Pulmonary artery endothelial cell (primary cell): ENCODE data around the gene SLAMF9. TPM values are rescaled to one million over a fixed set of nuclear protein-coding genes. Genes with fewer than 3 reads are reported as not detected.

Source experiments
- DNase-seq: peaks from one replicate; pipeline ENCODE4 v3.0.0-alpha.2; 2011; ENCODE audit warnings: low read depth, low spot score
- total RNA-seq: library from RNA; depleted of rRNA; stranded (reverse); fragments of >200 nt; gene quantifications from 2 replicates; pipeline ENCODE4 v1.2.3, GENCODE V29; 2014

The SLAMF9 gene
- total RNA-seq, 1 donor from 2014 or later, result not detected

DNA sequence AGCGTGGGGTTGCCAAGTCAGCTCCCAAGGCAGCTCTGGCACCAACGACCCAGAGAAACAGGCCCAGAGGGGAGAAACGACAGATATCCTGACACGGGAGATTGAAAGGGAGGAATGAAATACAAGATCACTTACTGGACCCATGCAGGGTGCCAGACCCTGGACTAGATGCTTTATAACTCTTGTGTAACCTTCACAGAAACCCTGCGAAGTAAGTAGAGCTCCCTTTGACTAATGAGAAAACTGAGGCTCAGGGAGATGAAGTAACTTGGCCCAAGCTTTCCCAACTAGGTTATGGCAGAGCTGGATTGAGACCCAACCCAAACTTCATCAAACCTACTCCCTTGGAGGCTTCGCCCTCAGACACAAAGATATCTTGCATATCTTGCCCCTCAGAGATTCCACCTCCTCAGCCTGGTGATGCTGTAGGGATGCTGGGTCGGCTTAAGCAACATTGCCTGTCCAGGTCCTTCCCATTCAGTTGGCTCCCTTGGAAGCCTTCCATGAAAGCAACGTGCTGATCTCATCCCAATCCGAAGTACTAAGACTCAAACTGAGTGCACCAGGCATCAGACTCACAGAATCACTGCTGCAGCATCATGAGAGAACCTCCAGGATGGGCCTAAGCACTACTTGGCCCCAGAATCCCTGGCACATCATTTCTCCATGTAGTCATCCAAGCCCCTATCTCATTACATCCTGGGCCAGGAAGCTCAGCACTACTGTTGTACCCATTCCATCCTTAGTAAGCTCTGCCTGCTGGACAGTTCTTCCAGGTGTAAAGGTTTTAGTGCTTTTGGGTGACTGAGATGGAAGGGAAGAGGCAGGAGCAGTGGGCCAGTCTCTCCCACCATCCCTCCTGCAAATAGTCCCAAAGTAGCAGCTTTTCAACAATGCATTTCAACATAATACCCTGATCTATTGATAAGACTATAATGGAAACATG is 7.5 kb downstream of the SLAMF9 start:
- no peak for DNase-seq

DNA sequence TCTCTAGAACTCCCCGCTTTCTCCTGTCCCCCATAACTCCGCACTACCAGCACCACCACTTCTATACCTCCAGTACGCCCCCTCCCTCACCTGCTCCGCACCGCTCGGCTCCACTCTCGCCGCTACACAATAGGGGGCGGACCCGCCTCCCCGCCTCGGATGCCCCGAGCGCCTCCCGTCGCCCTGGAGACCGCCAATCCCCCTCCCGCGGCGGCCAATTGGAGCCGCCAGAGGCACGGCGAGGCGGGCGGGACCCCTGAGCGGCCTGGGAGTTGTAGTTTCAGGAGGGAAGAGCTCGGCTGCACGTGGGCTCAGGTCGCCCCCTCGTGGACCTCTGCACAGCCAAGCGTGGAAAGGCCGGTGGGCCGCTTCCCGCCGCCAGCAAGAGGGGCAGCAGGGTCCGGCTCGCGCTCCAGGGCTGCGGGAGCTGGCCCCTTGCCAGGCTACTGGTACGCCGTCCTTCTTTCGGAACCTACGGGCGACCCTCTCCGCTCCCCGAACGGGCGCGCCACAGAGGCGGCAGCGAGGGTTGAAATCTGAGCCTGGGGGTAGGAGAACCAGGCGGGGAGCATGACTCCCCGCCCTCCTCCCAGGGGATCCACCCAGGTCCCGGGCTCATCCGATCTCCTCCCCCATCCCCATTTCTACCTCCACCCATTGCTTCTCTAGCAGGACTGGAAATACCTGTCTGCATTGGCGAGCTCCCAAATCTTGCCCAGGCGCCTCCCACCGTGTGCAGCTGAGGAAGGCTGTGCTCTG is 8.4 kb downstream of the SLAMF9 start, which contains the start of gene IGSF9:
TSS of gene IGSF9 (minus strand) at position 131 of the 759 bp plus-strand sequence. CDS start 2,159 bp downstream, outside the sequence.
- no peak for DNase-seq

DNA sequence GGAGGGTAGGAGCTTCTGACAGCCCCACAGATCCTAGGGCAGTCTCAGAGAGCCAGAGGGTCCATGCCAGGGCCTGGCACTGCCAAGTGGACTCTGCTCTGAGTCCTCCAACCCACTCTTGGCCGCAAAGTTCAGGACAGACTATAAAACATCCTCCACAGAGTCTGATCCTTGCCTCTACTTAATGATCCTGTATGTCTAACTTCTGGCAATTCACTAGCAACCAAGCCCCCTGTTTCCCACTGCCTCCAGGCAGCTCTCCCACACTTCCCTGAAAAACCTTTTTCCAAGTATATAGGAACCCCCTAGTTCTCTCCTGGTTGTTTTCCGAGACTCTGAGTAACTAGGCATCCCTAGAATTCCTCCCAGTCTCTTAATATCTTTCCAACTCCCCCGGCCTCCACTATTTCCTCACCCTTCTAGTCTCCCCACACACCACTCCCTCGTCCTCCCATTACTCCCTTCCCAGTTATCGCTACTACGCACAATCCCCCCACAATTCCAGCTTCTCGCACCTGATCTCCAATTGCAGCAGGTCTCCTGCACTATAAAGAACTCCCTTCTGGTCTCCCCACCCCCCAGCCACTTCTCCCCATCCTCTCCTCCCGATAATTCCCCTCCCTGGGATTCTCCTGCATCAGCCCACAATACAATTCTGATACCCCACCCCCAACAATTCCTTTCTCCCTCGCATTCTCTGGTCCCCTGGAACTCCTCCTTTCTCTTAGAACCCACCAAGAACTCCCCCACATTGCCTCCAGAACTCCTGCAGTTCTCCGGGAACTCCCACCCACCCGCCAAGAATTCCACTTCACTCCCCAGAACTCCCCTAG is 9.2 kb downstream of the SLAMF9 start:
- no peak for DNase-seq

DNA sequence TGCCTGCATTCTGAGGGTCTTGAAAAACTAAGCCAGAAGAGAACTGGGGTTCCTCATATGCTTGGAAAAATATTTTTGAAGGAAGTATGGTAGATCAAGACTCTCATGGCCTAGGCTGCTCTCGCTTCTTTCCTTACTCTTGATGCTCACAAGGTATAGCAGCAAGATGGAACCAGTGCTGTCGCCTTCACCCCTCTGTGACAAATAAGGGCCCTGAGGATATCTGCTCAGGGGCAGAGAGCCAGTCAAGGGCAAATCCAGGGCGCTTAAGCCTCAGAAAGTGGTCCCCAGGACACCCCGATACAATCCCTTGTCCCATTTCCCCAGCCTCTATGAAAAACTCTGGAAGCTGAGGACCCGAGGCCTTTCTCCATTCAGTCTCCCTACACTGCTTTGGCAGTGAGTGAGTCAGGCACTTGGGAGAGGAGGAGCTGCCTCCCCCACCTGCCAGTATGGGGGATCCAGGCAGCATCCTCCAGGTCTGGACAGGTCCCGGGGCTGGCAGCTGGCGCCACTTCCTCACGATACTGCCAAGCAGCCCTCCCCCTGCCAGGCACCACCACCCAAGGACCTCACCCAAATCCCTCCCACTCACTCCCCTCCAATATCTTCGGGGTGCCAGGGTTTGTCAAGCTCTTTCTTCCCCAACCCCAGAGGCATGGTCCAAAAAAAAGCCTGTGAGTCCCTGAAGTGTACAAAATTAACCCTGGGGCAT is 10.0 kb downstream of the SLAMF9 start:
- no peak for DNase-seq

DNA sequence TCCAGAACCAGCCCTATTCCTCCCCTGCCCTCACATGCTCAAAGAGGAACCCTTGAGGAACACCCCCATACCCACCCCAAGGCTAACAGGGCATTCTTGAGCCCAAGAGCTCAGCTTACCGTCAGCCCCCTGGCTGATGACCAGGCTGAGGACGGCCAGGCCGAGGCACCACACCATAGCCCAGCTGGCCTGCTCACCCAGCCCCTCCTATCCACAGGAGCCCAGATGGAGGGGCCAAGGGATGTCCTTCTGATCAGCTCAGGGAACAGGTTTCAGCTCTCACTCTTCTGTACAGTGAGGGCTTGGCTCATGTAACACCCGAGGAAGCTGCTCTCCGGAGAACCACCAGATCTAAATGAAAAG is 10.8 kb downstream of the SLAMF9 start:
- no peak for DNase-seq

DNA sequence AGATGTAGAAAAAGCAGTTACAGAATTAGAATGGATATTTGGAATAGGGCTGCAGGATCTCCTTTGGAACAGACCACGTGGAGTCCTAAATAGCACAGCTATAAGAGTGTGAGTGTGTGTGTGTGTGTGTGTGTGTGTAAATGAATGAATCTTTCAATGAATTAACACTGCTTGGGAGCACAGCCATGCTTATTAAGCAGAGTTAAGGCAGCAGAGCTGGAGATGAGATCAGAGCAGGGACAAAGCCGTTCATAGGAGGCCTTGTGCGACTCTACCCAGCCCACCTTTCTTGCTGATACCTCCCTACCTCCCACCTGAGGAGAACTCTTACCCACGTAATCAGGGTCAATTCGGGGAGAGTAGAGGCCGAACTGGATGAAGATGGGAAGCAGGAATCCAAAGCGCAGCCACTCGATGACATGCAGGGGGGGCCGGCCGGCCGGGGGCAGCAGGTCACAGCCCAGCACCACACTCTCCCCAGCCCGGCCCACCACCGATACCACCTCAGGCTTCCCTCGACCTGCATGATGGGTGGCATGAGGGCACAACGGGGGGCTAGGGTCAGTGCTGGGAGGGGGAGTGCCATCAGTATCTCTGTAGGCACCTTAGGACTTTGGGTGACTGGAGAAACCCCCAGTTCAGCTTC is 11.3 kb downstream of the SLAMF9 start:
- no peak for DNase-seq

DNA sequence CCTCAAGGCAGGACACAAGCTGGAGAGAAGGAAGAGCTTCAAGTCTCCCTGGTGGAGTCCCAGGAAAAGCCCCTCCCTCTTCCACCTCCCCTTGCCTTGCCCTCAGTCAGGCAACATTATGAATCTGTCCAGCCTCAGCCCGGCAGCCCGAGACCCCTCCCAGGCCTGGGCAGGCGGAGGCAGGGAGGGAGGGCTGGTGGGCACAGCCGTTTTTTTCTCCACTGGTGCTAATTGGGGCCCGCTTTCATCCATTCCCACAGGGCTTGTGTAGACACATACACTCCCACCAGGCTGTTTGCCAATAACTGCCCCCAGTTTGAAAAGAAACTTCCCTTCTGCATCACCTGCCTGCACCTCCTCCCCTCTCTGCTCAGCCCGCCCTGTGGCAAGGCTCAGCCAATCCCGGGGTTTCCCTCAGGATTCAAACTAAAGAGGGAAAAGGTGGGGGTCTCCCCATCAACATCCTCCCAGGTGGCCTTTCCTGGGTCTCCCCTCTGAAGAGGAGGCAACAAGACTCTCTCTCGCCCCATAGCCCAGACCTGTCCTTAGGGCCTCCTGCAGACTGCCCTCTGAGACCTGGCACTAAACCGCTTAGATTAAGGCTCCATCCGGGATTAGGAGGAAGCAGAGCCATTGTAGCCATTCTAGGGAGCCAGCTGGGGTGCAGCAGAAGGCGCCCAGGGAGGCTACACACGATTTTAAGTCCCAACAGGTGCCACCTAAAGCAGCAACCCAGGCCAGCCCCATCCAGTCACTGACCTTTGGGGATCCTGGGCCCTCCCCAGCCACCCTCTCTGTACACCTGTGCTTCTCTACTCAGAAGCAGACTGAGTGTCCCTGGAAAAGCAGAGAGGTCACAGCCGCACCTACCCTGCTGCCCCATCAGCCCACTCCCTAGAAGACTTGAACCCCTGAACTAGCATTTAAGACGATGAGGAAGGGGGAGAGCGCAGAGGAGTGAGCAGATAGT is 12.2 kb downstream of the SLAMF9 start:
- no peak for DNase-seq

DNA sequence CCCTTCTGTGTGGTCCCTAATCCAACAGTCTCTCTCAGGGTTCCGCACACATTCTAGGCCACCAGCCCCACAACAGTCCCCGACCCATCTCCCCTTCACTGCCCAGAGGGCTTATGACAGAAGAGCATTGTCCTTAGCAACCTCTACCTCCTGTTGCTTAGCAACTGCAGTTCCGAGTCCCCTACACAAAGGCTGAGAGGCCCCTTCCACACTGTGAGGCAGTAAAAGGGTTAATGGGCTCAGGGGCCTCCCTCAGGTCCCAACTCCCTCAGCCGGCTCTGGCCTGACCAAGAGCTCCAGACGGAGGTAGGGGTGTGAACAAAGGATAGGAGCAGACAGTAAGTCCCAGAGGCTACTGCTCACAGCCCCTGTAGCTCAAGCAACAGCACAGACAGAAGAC is 12.9 kb downstream of the SLAMF9 start:
- DNase-seq, result no peak

DNA sequence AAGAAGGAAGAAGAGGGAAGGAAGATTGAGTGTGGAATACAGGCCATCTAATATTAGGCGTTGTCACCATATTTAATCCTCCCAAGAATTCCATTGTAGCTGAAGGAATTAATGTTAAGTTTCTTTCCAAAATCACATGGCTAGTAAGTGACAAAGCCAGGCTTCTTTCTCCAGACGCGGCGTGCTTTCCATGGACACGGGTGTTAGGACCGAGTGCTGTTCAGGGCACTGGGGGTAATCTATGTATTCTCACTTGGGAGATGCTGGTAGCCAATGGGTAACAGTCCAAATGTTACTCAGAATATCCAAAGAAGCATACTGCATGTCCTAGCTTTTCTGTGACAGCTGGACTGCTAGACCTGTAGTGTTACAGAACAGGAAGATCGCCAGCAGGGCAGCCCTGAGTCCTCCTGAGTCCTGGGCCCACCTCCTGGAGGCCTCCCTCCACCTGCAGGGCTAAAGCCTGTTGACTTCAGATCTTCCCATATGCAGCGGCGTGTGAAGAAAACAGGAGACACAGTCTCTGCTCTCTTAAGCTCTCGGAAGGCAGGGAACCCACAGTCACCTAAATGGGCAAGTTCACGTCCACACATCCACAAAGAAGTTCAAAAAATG is 13.9 kb downstream of the SLAMF9 start:
- no peak for DNase-seq

DNA sequence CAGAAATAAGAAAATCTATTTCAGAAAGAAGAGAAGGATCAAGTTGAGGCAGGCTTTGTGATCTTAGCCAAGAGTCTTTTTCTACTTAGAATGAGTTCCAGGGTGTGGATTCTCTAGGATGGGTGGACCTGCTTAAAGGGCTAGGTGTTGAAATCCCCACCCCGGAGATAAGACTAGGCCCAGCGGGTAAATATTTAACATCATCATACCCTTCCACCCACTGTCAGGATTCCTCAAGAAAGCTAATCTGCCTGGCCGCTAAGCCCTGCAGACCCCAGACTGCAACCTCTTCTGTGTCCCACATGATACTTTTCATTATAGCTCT is 14.4 kb downstream of the SLAMF9 start:
- no peak for DNase-seq

DNA sequence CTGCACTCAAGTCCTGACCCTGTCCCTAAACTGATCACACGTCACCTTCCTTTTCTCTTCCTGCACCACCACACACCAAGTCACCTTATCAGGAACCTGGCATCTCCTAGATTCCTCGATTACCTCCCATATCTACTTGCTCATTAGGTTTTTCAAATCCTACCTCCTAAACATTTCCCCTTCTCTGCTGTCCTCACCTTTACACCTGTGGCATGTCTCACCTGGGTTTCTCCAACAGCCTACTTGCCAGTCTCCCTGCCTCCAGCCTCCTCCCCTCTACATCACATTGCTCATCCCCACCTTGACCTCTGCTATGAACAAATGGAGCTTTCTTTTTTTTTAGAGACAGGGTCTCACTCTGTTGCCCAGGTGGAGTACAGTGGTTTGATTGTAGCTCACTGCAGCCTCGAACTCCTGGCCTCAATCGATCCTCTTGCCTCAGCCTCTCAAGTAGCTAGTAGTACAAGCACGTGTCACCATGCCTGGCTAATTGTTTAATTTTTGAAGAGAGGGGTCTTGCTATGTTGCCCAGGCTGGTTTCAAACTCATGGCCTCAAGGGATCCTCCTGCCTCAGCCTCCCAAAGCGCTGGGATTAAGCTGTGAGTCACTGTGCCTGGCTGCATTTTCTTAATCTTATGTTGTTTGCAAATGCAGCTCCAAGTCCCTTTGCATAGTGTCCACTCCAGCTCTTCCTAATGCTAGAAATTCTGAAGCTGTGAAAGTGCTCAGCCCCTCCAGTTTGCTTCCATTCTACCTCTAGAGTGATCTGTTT is 14.9 kb downstream of the SLAMF9 start:
- DNase-seq, result no peak

DNA sequence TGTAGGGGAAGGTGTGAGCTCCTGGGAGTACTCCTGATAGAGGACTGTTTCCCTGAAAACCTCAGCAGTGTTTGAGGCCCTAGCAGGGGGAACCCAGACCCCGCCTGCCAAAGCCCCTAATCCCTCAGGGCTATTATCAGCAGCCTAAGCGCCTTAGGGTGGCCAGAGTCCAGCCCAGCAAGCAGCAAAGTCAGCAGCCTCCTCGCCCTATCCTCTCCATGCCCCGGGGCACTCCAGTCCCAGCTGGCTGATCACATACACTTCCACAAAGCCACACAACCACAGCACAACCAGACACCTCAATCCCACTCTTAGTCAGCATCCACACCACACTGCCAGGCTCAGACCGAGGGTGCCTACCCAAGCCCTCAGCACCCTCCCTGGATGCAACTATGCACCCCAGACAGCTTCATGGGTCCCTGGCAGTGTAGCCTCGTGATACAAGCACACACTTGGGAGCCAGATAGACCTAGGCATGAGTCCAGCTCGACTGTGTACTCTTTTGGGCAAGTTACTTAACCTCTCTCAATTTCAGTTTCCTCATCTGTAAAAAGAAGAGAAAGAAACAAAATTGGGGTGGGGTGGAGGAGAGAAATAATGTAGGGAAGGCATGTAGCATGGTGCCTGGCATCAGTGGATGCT is 15.7 kb downstream of the SLAMF9 start:
- no peak for DNase-seq

DNA sequence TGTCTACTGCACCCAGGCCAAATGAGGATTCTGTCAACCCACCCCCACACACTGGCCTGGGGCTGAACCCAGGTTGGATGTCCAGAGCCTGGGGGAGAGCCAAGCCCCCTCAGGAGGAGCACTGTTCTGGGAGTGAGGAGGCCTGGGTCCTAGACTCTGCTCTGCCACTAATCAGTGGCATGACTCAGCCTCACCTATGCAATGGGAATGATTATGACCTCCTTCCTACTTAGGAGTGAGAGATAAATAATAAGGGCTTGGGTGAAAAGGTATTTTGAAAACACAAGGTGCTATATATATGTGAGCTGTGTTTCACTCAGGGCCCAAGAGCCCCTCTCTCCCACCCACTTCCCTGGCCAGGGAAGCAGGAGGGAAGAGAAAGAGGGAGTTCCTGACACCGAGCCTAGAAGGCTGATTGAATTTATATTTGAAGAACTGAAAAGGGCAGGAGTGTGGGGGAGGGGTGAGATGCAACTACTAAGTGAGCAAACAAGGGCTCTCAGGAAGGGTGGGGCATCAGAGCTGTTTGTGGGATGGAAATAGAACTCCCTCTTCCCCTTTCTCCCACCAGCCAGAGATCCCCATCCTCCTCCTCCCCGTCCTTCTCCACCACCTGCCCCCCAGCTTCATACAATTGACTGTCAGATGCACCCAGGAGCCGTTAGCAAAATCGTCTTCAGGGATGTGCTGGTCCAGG is 16.8 kb downstream of the SLAMF9 start:
- DNase-seq, result no peak

DNA sequence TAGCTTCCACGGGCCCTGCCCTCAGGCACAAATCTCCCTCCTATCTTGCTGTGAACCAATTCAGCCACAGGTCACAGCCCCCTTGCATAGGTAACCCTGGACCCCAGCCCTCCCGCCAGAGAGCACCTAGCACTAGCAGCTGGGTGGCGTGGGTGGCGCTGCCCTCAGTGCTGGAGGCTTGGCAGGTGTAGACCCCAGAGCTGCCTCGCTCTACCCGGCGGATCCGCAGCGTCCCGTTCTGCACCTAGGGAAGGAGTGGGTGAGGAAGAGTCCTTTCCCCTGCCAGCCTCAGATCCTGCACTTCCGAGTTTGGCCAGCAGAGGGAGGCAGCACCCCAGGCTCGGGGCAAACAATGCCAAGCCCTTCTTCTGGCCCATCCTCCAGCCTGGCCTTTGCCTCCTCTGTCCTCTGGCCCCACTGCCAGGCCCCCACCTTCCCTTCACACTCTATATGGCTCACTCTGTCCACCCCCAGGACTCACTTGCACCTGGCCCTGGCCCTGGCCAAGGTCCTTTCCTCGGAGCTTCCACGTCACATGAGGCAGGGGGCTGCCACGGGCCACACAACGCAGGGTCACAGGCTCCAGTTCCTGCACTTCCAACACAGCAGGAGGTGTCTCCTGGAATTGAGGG is 17.6 kb downstream of the SLAMF9 start:
- DNase-seq, result no peak

DNA sequence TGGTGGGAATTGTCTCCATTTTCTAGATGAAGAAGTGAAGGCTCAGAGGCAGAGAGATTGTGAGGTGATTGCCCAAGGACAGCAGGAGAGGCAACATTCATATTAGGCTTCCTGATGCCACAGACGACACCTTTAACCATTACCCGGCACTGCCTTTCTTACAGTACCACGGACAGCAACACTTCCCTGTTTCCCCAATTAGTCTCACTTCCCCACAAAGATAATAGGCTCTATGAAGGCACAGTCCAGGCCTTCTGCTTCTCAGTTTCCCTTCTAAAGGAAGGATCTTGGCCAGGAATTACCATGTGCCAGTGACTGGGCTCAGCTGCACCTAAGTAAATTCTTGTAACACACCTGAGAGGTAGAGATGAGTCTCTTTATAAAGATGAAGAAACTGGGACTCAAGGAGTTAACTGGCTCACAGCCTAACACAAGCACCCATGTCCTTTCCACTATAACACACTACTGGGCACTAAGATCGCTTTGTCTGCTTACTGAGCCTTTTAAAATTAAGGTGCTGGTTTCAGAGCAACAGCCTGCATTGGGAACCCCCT is 18.2 kb downstream of the SLAMF9 start:
- DNase-seq, result no peak

DNA sequence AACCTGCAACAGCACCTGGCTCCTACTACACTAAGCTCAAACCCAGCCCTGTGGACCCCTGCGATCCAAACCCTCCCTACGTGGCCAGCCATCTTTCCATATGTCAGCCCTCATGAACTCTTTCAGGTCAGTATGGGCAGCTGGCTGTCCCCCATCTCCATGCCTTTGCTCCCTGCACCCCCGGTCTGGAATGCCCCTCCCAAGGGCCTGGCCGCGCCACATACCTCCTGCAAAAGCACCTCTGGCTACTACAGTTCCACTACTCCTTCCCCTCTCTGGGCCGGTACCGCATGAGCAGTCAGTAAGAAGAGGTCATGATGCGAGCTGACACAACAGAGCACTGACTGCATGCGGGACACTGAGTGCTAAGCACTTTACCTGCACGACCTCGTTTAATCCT is 18.7 kb downstream of the SLAMF9 start:
- DNase-seq, result no peak
